Endothelial cell of umbilical vein (primary cell): Measurements from ENCODE around the gene ERBB4. TPM values are rescaled to one million over a fixed set of nuclear protein-coding genes. Genes with fewer than 3 reads are reported as not detected.

ENCODE experiments used
- BruUV-seq: library from RNA; stranded (reverse); fragments of 400-500 nt; replicated peaks from 2 replicates; lab custom pipeline; 2021; lab: Mats Ljungman, UMichigan
- CTCF ChIA-PET: fragments of 300-600, 350-600 bp; sonication (Branson Sonifier 250); formaldehyde crosslinking; loops from one replicate; lab custom pipeline; 2021; ENCODE audit warnings: antibody characterized with exemption, inconsistent platforms; lab: Charles Lee
- POLR2A ChIA-PET: fragments of 300-600, 350-600 bp; sonication (Branson Sonifier 250); formaldehyde crosslinking; loops from one replicate; lab custom pipeline; 2021; ENCODE audit warnings: antibody characterized with exemption, inconsistent platforms; lab: Charles Lee
- DNase-seq: peaks from one replicate; pipeline ENCODE4 v3.0.0-alpha.2; 2011; ENCODE audit warnings: low read depth, low spot score
- FAIRE-seq: peaks from 2 replicates; lab custom pipeline; 2011; peaks lifted over from hg19 to GRCh38; lab: Jason Lieb, UNC
- H2AFZ ChIP-seq: 2 replicates; pipeline ENCODE4 v1.6.0; 2012; ENCODE audit warnings: low read depth, low read length, control low read depth, inconsistent platforms
- H3K27ac ChIP-seq: 2 replicates; pipeline ENCODE4 v1.5.1; 2011; ENCODE audit warnings: low read depth, mild to moderate bottlenecking, control low read depth, low read length, moderate library complexity; ENCODE audit not compliant: insufficient read depth
- H3K27me3 ChIP-seq, 2 experiments: 2 replicates each; pipeline versions ENCODE4 v1.6.0 to v1.6.1; 2011; ENCODE audit warnings: low read length in 2 of 2, mixed read lengths in 1 of 2; ENCODE audit not compliant: control insufficient read depth in 2 of 2, insufficient read depth in 2 of 2
- H3K36me3 ChIP-seq, 2 experiments: 2 replicates in 1 of 2; 3 replicates in 1 of 2; pipeline ENCODE4 v1.5.1; 2011; ENCODE audit warnings: low read length in 2 of 2, mild to moderate bottlenecking in 1 of 2, moderate library complexity in 1 of 2; ENCODE audit not compliant: control insufficient read depth in 2 of 2, insufficient read depth in 2 of 2; ENCODE audit errors: extremely low read depth in 1 of 2
- H3K4me1 ChIP-seq: 3 replicates; pipeline ENCODE4 v1.5.1; 2011; ENCODE audit warnings: mild to moderate bottlenecking, low read length; ENCODE audit not compliant: control insufficient read depth, insufficient read depth; ENCODE audit errors: extremely low read depth
- H3K4me2 ChIP-seq: 2 replicates; pipeline ENCODE4 v1.6.1; 2011; ENCODE audit warnings: low read length, control low read depth, mixed read lengths; ENCODE audit not compliant: insufficient read depth
- H3K4me3 ChIP-seq, 3 experiments: fragments of 200-600 bp in 1 of 3; sonication (generic), shearing (Covaris generic) in 1 of 3; replicated peaks in 1 of 3; 2 replicates each; pipeline ENCODE4 v1.5.1; 2011 to 2016; ENCODE audit warnings: control low read depth in 3 of 3, low read length in 3 of 3, mild to moderate bottlenecking in 2 of 3, inconsistent platforms in 1 of 3, low read depth in 1 of 3, moderate library complexity in 1 of 3; ENCODE audit not compliant: insufficient read depth in 1 of 3
- H3K79me2 ChIP-seq: 2 replicates; pipeline ENCODE4 v1.6.0; 2012; ENCODE audit warnings: low read length, inconsistent platforms; ENCODE audit not compliant: control insufficient read depth, insufficient read depth
- H3K9ac ChIP-seq: replicated peaks from 2 replicates; pipeline ENCODE3; 2011; ENCODE audit warnings: low read length, control low read depth; ENCODE audit not compliant: insufficient read depth; ENCODE audit errors: extremely low read depth
- H3K9me1 ChIP-seq: replicated peaks from 3 replicates; pipeline ENCODE4 v1.6.0; 2011; ENCODE audit warnings: mild to moderate bottlenecking, low read length; ENCODE audit not compliant: control insufficient read depth, insufficient read depth; ENCODE audit errors: extremely low read depth
- H3K9me3 ChIP-seq: replicated peaks from 2 replicates; pipeline ENCODE4 v1.5.1; 2012; ENCODE audit warnings: low read length, inconsistent platforms; ENCODE audit not compliant: control insufficient read depth, insufficient read depth
- H4K20me1 ChIP-seq: replicated peaks from 2 replicates; pipeline ENCODE3; 2011; ENCODE audit warnings: mild to moderate bottlenecking, low read length; ENCODE audit not compliant: control insufficient read depth, insufficient read depth; ENCODE audit errors: extremely low read depth
- CTCF ChIP-seq, 2 donors: IDR thresholded peaks; 1 replicate in 1 of 2; 2 replicates in 1 of 2; pipeline ENCODE4 v1.5.1; 2011; ENCODE audit warnings: low read length in 2 of 2, mild to moderate bottlenecking in 2 of 2, moderate library complexity in 2 of 2, control low read depth in 1 of 2, inconsistent platforms in 1 of 2, low read depth in 1 of 2; ENCODE audit not compliant: insufficient read depth in 1 of 2; ENCODE audit errors: extremely low read depth in 1 of 2
- EZH2 ChIP-seq: IDR thresholded peaks from 2 replicates; pipeline ENCODE4 v1.6.1; 2012; ENCODE audit warnings: borderline replicate concordance, low read depth, mild to moderate bottlenecking, moderate library complexity, low read length, inconsistent platforms; ENCODE audit not compliant: severe bottlenecking
- FOS ChIP-seq: IDR thresholded peaks from 2 replicates; pipeline ENCODE4 v1.6.1; 2011; ENCODE audit warnings: mild to moderate bottlenecking, low read length, moderate library complexity, borderline replicate concordance; ENCODE audit not compliant: insufficient read depth
- GATA2 ChIP-seq: IDR thresholded peaks from 2 replicates; pipeline ENCODE4 v1.7.0; 2011; ENCODE audit warnings: low read depth, mild to moderate bottlenecking, moderate library complexity, mixed read lengths, low read length; ENCODE audit not compliant: insufficient read length, insufficient read depth
- JUN ChIP-seq: IDR thresholded peaks from 2 replicates; pipeline ENCODE4 v1.6.1; 2011; ENCODE audit warnings: borderline replicate concordance, low read depth; ENCODE audit not compliant: insufficient read length, insufficient read depth
- MAX ChIP-seq: IDR thresholded peaks from 2 replicates; pipeline ENCODE4 v1.6.1; 2011; ENCODE audit not compliant: insufficient read depth, insufficient read length
- MYC ChIP-seq: IDR thresholded peaks from one replicate; pipeline ENCODE4 v1.6.1; 2011; ENCODE audit warnings: mild to moderate bottlenecking, low read depth, low read length
- POLR2A ChIP-seq: IDR thresholded peaks from 2 replicates; pipeline ENCODE4 v1.6.1; 2012; ENCODE audit warnings: low read depth, mild to moderate bottlenecking, control low read depth, low read length
- POLR2AphosphoS5 ChIP-seq: IDR thresholded peaks from 2 replicates; pipeline ENCODE4 v1.6.1; 2012; ENCODE audit warnings: low read depth, mild to moderate bottlenecking, control low read depth, low read length, moderate library complexity; ENCODE audit not compliant: insufficient read depth
- dilution Hi-C: fragments of 300-500 bp; cut with MboI; formaldehyde crosslinking; loops from one replicate; pipeline ENCODE4 v1.15.0; 2019; ENCODE audit warnings: low sequenced_read_pairs; ENCODE audit not compliant: extremely low pct_ligation_motif_present
- intact Hi-C: fragments of 100-400 bp; cut with micrococcal nuclease; formaldehyde crosslinking; loops from one replicate; pipeline ENCODE4 v1.10.0; 2022
- polyA plus RNA-seq, 4 experiments: library from polyadenylated mRNA; depleted of rRNA in 3 of 4; stranded (reverse) in 3 of 4; unstranded in 1 of 4; fragments of >200 nt; gene quantifications; 2 replicates each; pipeline versions ENCODE4 v1.2.1 to v1.2.3, GENCODE V29; 2011 to 2012; ENCODE audit warnings: missing spikeins in 1 of 4
- total RNA-seq: library from RNA; stranded (reverse); gene quantifications from 2 replicates; pipeline ENCODE4 v1.2.3, GENCODE V29; 2021

The ERBB4 gene
- total and polyA plus RNA-seq, 2 donors (not counting 3 experiments of a cell fraction or from before 2014, with no cell fraction given) = 0.01 to 0.27 TPM

GRCh38 chr2:211354481-211354880, 1184.1 kb downstream of the ERBB4 start:
- Histone ChIP-seq H3K9ac (no peak overlapping the region), H3K79me2 (no peaks in the 10 kb centered on the region), H3K4me3 (no peak overlapping the region), H3K9me1 (no peaks in the 10 kb centered on the region), H3K4me2 (no peak overlapping the region), H3K4me1 (no peaks in the 10 kb centered on the region), H3K27ac (no peak overlapping the region), H3K36me3 (no peaks in the 10 kb centered on the region), H2AFZ (no peak overlapping the region), H3K27me3 (no peaks in the 10 kb centered on the region), H4K20me1 (no peaks in the 10 kb centered on the region), H3K9me3 (no peaks in the 10 kb centered on the region)
- CTCF ChIA-PET = no interaction called here
- FAIRE-seq (no peak), DNase-seq (no peak)
- no peak for TF ChIP-seq MYC
- TF ChIP-seq GATA2 = no peak
- TF ChIP-seq JUN = no peak
- no peak for TF ChIP-seq POLR2AphosphoS5
- no peak for TF ChIP-seq POLR2A
- TF ChIP-seq FOS = no peak
- no peak for TF ChIP-seq EZH2
- TF ChIP-seq MAX = no peak
- no peak for TF ChIP-seq CTCF (IDR thresholded peaks at IDR 0.05; ENCODE audit: extremely low read depth in 1 of 2, insufficient read depth in 1 of 2, low read depth in 1 of 2, low read length in 2 of 2)
- no TSS peak for BruUV-seq
- POLR2A ChIA-PET = no interaction called here
- dilution Hi-C loops = no loop called here
- intact Hi-C loops = no loop called here
